ENCODE measurements around the gene KIF6.

The KIF6 gene

DNA sequence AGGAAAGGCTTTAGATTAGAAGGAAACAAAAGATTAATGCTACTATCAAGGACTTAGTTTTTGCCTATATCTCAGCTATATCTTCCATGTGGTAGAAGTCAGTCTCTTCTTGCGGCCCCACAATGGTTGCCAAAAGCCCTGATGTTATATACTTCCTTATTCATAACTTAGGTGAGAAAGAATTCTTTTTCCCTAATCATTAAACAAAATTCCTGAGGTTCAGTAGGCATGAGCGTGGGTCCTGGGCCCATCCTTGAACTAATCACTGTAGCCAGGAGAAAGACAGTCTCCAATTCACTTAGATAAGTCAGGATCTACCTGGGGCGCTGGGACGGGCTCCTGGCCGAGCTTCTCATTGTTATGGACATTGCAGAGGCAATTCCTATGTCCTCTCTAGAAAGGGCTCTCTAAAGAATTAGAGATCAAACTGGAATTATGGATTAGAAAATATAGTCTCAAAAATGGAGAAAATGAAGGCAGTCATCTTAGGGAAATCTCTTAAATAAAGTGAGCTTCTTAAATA is 134.3 kb downstream of the KIF6 start:
- Histone ChIP-seq H3K9me2 (replicated peaks; ENCODE audit: insufficient read depth, low read length) (no peaks in the 10 kb centered on the region), H3F3A (ENCODE audit: insufficient read depth, low read length) (no peaks in the 10 kb centered on the region), H3K36me3 (replicated peaks; ENCODE audit: insufficient read depth, low read length) (no peaks in the 10 kb centered on the region), H3K4me3 (ENCODE audit: low read length) (no peak overlapping the region), H3K79me2 (ENCODE audit: low read length) (no peaks in the 10 kb centered on the region), H3K9ac (ENCODE audit: low read length) (no peak overlapping the region), H3K9me3 (replicated peaks; ENCODE audit: insufficient read depth, low read length) (no peaks in the 10 kb centered on the region), H2AFZ (ENCODE audit: low read length) (no peak overlapping the region), H3K4me2 (ENCODE audit: low read depth, low read length) (no peak overlapping the region), H3K27ac (ENCODE audit: low read length) (no peak overlapping the region), H3K4me1 (ENCODE audit: low read length) (no peaks in the 10 kb centered on the region), H4K20me1 (ENCODE audit: insufficient read depth, low read length) (no peaks in the 10 kb centered on the region), H3K27me3 (replicated peaks; ENCODE audit: insufficient read depth, low read length) (no peaks in the 10 kb centered on the region)
- DNase-seq, result no peak
- no peak for TF ChIP-seq EZH2 (optimal IDR thresholded peaks at IDR 0.05; ENCODE audit: low read depth, low read length)
- TF ChIP-seq, protein P1, sequence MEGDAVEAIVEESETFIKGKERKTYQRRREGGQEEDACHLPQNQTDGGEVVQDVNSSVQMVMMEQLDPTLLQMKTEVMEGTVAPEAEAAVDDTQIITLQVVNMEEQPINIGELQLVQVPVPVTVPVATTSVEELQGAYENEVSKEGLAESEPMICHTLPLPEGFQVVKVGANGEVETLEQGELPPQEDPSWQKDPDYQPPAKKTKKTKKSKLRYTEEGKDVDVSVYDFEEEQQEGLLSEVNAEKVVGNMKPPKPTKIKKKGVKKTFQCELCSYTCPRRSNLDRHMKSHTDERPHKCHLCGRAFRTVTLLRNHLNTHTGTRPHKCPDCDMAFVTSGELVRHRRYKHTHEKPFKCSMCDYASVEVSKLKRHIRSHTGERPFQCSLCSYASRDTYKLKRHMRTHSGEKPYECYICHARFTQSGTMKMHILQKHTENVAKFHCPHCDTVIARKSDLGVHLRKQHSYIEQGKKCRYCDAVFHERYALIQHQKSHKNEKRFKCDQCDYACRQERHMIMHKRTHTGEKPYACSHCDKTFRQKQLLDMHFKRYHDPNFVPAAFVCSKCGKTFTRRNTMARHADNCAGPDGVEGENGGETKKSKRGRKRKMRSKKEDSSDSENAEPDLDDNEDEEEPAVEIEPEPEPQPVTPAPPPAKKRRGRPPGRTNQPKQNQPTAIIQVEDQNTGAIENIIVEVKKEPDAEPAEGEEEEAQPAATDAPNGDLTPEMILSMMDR (IDR thresholded peaks at IDR 0.05; ENCODE audit: low read length), result no peak
- TF ChIP-seq EZH2phosphoT487 (IDR thresholded peaks at IDR 0.05; ENCODE audit: low read length), result no peak

DNA sequence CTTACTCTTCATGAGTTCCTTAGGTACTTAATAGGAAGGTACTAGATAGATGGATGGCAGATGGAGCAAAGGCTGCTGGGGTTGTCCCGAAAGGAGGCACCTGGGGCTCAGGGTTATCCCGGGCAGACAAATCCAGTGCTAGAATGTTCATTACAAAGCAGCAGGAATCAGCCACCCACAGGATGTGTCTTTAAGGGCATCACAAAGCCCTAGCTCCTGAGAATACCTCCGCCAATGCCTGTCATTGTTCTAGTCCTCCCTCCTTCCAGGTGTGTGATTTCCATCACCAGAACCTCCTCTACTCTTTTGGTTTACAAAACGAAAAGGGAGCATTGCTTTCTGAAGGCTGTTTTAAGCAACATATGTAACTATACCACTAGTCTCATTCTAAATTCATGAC is 138.1 kb downstream of the KIF6 start:
- Histone ChIP-seq H3K9me3 (replicated peaks; ENCODE audit: insufficient read depth, low read length) (no peaks in the 10 kb centered on the region), H3K9me2 (replicated peaks; ENCODE audit: insufficient read depth, low read length) (no peaks in the 10 kb centered on the region), H3K4me2 (ENCODE audit: low read depth, low read length) (no peak overlapping the region), H4K20me1 (ENCODE audit: insufficient read depth, low read length) (no peaks in the 10 kb centered on the region), H3K4me3 (ENCODE audit: low read length) (no peak overlapping the region), H3K79me2 (ENCODE audit: low read length) (no peaks in the 10 kb centered on the region), H3K4me1 (ENCODE audit: low read length) (no peaks in the 10 kb centered on the region), H3F3A (ENCODE audit: insufficient read depth, low read length) (no peaks in the 10 kb centered on the region), H3K27ac (ENCODE audit: low read length) (no peak overlapping the region), H3K27me3 (replicated peaks; ENCODE audit: insufficient read depth, low read length) (no peaks in the 10 kb centered on the region), H3K36me3 (replicated peaks; ENCODE audit: insufficient read depth, low read length) (no peaks in the 10 kb centered on the region), H3K9ac (ENCODE audit: low read length) (no peak overlapping the region), H2AFZ (ENCODE audit: low read length) (no peak overlapping the region)
- no peak for DNase-seq
- TF ChIP-seq, protein P1 (IDR thresholded peaks at IDR 0.05; ENCODE audit: low read length), result no peak
- TF ChIP-seq EZH2 (optimal IDR thresholded peaks at IDR 0.05; ENCODE audit: low read depth, low read length), result no peak
- no peak for TF ChIP-seq EZH2phosphoT487 (IDR thresholded peaks at IDR 0.05; ENCODE audit: low read length)

DNA sequence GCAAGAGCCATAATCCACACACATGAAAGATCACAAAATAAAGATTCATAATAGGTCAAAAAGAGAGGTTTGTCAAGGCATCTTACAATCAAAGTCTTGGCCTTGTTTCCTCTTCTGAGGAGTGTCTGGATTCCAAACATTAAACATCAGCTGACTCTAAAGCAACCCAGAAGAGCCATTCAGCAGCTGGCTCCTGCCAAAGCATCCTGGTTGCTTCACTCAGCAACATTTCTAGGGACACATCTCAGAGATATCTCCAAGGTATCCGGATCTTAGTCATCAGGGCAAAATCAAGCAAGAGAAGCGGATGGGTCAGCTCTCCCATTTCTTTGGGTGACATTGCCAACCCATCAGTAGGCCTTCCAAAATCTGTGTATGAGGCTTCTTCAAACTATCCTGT is 139.6 kb downstream of the KIF6 start:
- DNase-seq, result no peak
- H3K4me3 ChIP-seq (ENCODE audit: low read length), result no peak overlapping the region
- no peaks in the 10 kb centered on the region for H3K36me3 ChIP-seq (replicated peaks; ENCODE audit: insufficient read depth, low read length)
- H4K20me1 ChIP-seq (ENCODE audit: insufficient read depth, low read length), result no peaks in the 10 kb centered on the region
- no peaks in the 10 kb centered on the region for H3K27me3 ChIP-seq (replicated peaks; ENCODE audit: insufficient read depth, low read length)
- H3K9me2 ChIP-seq (replicated peaks; ENCODE audit: insufficient read depth, low read length), result no peaks in the 10 kb centered on the region
- no peak overlapping the region for H3K9ac ChIP-seq (ENCODE audit: low read length)
- TF ChIP-seq EZH2 (optimal IDR thresholded peaks at IDR 0.05; ENCODE audit: low read depth, low read length) (no peak), EZH2phosphoT487 (IDR thresholded peaks at IDR 0.05; ENCODE audit: low read length) (no peak)
- H3K27ac ChIP-seq (ENCODE audit: low read length), result no peak overlapping the region
- no peaks in the 10 kb centered on the region for H3K9me3 ChIP-seq (replicated peaks; ENCODE audit: insufficient read depth, low read length)
- H3F3A ChIP-seq (ENCODE audit: insufficient read depth, low read length), result no peaks in the 10 kb centered on the region
- H3K4me2 ChIP-seq (ENCODE audit: low read depth, low read length), result no peak overlapping the region
- no peaks in the 10 kb centered on the region for H3K79me2 ChIP-seq (ENCODE audit: low read length)
- no peaks in the 10 kb centered on the region for H3K4me1 ChIP-seq (ENCODE audit: low read length)
- H2AFZ ChIP-seq (ENCODE audit: low read length), result no peak overlapping the region

DNA sequence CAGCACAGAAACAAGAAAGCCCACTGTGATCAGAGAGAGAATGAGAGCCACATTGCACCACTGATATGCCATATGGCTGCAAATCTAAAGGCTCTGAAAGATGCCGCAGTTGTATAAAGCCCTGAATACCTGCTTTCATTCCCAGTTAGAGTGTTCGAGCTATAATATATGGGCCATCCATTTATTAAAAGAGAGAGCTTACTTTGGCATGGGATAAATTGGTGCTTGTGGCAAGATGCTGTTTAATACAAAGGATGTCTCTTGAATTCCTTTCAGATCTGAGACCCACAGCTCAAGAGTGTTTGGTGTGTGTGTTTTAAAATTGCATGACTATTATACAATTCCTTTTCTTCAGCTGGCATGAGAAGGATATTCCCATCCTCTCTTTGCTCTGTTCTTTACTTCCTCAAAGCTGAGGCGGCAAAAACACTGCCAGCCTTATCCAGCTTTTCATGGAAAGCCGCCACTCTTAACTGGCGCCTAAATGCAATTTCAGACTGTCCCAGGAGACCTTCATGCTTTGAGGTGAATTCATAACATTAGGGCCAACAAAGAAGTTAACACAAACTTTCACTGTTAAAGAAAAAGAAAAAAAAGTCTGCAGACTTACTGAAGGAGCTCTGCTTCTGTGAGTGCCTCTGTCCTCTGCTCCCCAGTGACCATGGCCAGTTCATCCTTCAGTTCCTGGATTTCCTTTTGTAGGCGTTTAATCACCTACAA is 147.6 kb downstream of the KIF6 start:
- no peaks in the 10 kb centered on the region for H3K4me1 ChIP-seq (ENCODE audit: low read length)
- no peak overlapping the region for H3K4me2 ChIP-seq (ENCODE audit: low read depth, low read length)
- no peaks in the 10 kb centered on the region for H3K79me2 ChIP-seq (ENCODE audit: low read length)
- no peaks in the 10 kb centered on the region for H3K9me3 ChIP-seq (replicated peaks; ENCODE audit: insufficient read depth, low read length)
- H3K9me2 ChIP-seq (replicated peaks; ENCODE audit: insufficient read depth, low read length), result no peaks in the 10 kb centered on the region
- no peaks in the 10 kb centered on the region for H3K27me3 ChIP-seq (replicated peaks; ENCODE audit: insufficient read depth, low read length)
- DNase-seq, result no peak
- H4K20me1 ChIP-seq (ENCODE audit: insufficient read depth, low read length), result no peaks in the 10 kb centered on the region
- no peaks in the 10 kb centered on the region for H3K36me3 ChIP-seq (replicated peaks; ENCODE audit: insufficient read depth, low read length)
- no peak overlapping the region for H3K4me3 ChIP-seq (ENCODE audit: low read length)
- no peaks in the 10 kb centered on the region for H3F3A ChIP-seq (ENCODE audit: insufficient read depth, low read length)
- no peak overlapping the region for H3K27ac ChIP-seq (ENCODE audit: low read length)
- TF ChIP-seq EZH2phosphoT487 (IDR thresholded peaks at IDR 0.05; ENCODE audit: low read length) (no peak), EZH2 (optimal IDR thresholded peaks at IDR 0.05; ENCODE audit: low read depth, low read length) (no peak)
- TF ChIP-seq, protein P1 (IDR thresholded peaks at IDR 0.05; ENCODE audit: low read length), result no peak
- H3K9ac ChIP-seq (ENCODE audit: low read length), result no peak overlapping the region
- H2AFZ ChIP-seq (ENCODE audit: low read length), result no peak overlapping the region
